HFF-Myc (cell line): ENCODE results near the gene CAPN7.

ENCODE experiments used
- DNase-seq: peaks from one replicate; pipeline ENCODE4 v3.0.0-alpha.2; 2011; ENCODE audit warnings: low read depth; ENCODE audit errors: extremely low read depth
- H3K4me3 ChIP-seq: replicated peaks from 2 replicates; pipeline ENCODE4 v1.5.1; 2011; ENCODE audit warnings: low read depth, mild to moderate bottlenecking, control low read depth, low read length
- TF ChIP-seq, protein P1 (sequence below): IDR thresholded peaks from 2 replicates; pipeline ENCODE4 v1.5.1; 2012; ENCODE audit warnings: mild to moderate bottlenecking, low read depth, low read length, control low read depth; ENCODE audit errors: missing control alignments

CAPN7 gene

DNA sequence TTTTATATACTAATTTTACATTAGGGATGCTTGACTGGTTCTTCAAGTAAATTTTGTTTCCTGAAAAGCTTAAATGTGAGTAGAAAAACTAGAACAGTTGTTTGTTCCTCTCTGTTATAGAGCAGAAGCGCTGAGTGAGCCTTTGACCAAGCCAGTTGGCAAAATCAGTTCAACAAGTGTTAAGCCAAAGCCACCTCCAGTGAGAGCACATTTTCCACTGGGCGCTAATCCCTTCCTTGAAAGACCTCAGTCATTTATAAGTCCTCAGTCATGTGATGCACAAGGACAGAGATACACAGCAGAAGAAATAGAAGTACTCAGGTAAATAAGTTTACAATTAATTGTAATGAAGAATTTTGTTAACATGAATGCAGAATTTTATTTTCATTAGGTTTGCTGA is 14.6 kb downstream of the CAPN7 start:
- no peak overlapping the region for H3K4me3 ChIP-seq
- no peak for DNase-seq
- TF ChIP-seq, protein P1, sequence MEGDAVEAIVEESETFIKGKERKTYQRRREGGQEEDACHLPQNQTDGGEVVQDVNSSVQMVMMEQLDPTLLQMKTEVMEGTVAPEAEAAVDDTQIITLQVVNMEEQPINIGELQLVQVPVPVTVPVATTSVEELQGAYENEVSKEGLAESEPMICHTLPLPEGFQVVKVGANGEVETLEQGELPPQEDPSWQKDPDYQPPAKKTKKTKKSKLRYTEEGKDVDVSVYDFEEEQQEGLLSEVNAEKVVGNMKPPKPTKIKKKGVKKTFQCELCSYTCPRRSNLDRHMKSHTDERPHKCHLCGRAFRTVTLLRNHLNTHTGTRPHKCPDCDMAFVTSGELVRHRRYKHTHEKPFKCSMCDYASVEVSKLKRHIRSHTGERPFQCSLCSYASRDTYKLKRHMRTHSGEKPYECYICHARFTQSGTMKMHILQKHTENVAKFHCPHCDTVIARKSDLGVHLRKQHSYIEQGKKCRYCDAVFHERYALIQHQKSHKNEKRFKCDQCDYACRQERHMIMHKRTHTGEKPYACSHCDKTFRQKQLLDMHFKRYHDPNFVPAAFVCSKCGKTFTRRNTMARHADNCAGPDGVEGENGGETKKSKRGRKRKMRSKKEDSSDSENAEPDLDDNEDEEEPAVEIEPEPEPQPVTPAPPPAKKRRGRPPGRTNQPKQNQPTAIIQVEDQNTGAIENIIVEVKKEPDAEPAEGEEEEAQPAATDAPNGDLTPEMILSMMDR = no peak

DNA sequence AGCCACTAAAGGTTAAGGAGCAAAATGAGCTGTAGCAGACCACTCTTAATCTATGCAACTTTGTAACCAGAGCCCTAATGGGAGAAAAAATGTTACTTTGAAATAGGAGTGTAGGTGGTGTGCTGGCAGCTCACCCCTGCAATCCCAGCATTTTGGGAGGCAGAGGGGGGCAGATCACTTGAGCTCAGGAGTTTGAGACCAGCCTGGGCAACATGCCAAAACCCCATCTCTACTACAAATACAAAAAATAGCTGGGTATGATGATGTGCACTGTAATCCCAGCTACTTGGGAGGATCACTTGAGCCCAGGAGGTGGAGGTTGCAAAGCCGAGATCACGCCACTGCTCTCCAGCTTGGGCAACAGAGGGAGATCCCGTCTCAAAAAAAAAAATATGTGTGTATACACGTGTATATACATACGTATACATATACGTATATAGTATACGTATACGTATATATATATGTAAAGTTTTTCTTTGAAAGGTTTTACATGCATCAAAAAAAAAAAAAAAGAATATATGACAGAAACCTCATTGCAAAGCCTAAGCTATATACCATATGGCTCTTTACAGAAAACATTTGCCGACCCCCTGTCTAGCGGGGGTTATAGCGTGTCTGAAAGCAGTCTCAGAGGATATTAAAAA is 15.7 kb downstream of the CAPN7 start:
- no peak overlapping the region for H3K4me3 ChIP-seq
- TF ChIP-seq, protein P1 = no peak
- no peak for DNase-seq

DNA sequence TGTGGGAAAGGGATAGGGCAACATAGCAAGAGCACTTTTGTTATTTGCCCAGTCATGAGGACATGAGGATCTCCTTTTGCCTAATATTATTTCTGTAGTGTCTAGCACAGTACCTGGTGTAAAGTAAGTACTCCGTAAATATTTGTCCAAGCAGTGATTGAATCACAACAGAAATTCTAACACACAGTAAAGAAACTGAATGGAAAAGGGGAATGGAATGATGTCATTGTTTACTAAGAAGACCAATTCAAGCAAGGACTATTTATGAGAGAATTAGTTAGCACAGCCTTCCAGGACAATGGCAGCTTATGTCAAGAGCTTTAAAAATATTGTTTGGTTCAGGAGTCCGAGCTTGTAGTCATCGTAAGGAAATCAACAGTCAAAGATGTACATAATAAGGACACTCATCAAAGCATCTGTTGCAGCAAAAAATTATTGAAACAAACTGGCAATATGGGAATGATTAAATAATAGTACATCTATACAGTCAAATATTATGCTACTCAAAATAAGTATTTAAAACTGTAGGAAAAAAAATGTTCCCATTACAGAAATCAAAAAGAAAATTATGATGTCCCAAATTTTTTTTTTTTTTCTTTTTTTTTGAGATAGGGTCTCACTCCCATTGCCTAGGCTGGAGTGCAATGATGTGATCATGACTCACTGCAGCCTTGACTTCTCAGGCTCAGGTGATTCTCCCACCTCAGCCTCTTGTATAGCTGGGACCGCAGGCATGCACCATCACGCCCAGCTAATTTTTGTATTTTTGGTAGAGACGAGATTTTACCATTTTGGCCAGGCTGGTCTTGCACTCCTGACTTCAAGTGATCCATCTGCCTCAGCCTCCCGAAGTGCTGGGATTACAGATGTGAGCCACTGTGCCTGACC is 17.9 kb downstream of the CAPN7 start:
- no peak overlapping the region for H3K4me3 ChIP-seq
- no peak for DNase-seq
- TF ChIP-seq, protein P1 = no peak

GRCh38 chr3:15228147-15228546 is 22.1 kb downstream of the CAPN7 start:
- TF ChIP-seq, protein P1 = no peak
- H3K4me3 ChIP-seq = no peak overlapping the region
- DNase-seq = no peak

- H3K4me3 ChIP-seq = no peak overlapping the region
- no peak for DNase-seq
- TF ChIP-seq, protein P1 = no peak
Measured at GRCh38 chr3:15229262-15229661, 23.2 kb downstream of the CAPN7 start.

DNA sequence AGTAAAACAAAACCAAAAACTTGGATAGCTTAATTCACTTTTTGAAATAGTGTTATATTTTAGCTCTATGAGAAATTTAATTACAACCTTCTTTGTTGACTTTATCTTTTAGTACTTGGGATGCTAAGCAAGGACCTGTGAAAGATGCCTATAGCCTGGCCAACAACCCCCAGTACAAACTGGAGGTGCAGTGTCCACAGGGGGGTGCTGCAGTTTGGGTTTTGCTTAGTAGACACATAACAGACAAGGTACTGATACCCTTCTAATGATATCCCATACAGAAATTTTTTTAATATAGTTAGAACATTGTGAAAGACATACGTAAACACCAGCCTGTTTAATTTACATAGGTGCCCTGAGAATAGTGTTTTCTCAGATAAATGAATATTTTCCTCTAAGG is 35.3 kb downstream of the CAPN7 start:
- H3K4me3 ChIP-seq = no peak overlapping the region
- no peak for DNase-seq
- TF ChIP-seq, protein P1 = peak; percentile 48
